Adrenal gland (tissue), 5 donors: ENCODE data around the gene MAJIN.

Source experiments
- POLR2A ChIP-seq, 2 donors: fragments of 450-650 bp; IDR thresholded peaks; one replicate each; pipeline ENCODE4 v1.6.1; 2017; ENCODE audit warnings: antibody characterized with exemption in 2 of 2, mild to moderate bottlenecking in 2 of 2, moderate library complexity in 1 of 2
- TF ChIP-seq, protein P1 (sequence below), 6 experiments: fragments of 450-650 bp in 4 of 6; fragments of 200-600 bp in 2 of 6; sonication (generic) in 1 of 6; IDR thresholded peaks; 1 replicate in 5 of 6; 2 replicates in 1 of 6; pipeline versions ENCODE4 v1.5.1 to v1.8.0; 2016 to 2021; ENCODE audit warnings: antibody characterized with exemption in 6 of 6, mild to moderate bottlenecking in 2 of 6, moderate library complexity in 1 of 6
- donor health status: DM: no; HTN: no; CAD: no.

DNA sequence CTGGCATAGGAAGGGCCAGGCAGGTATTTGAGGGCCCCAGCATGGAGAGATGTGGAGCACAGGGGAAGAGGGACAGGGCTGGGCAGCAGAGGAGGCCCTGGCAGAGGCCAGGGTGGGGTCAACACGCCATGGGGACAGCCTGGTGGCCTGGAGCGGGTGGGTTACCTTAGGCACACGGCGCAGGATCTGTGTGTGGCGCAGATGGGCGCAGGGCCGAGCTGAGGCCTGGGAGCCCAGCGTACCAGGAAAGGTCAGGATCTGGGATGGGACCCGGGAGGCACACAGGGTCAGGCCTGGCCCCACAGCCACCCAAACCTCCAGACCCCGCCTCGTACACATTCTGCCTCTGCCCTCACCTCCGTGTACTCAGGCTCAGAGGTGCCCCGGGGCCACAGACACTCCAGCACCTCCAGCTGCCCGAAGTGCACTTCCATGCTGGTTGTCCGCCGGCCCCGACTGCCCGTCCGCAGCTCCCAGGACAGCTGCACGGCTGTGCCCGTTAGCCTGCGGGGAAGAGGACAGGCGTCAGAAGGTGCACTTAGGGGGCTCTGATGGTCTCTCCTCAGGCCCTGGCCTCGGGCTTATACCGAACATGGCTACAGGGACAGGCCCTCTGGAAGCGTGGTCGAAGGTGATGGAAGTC is 61.3 kb downstream of the MAJIN start:
- no peak for TF ChIP-seq POLR2A (IDR thresholded peaks at IDR 0.05)
- TF ChIP-seq, protein P1, sequence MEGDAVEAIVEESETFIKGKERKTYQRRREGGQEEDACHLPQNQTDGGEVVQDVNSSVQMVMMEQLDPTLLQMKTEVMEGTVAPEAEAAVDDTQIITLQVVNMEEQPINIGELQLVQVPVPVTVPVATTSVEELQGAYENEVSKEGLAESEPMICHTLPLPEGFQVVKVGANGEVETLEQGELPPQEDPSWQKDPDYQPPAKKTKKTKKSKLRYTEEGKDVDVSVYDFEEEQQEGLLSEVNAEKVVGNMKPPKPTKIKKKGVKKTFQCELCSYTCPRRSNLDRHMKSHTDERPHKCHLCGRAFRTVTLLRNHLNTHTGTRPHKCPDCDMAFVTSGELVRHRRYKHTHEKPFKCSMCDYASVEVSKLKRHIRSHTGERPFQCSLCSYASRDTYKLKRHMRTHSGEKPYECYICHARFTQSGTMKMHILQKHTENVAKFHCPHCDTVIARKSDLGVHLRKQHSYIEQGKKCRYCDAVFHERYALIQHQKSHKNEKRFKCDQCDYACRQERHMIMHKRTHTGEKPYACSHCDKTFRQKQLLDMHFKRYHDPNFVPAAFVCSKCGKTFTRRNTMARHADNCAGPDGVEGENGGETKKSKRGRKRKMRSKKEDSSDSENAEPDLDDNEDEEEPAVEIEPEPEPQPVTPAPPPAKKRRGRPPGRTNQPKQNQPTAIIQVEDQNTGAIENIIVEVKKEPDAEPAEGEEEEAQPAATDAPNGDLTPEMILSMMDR (IDR thresholded peaks at IDR 0.05), result no peak
